Glomerular visceral epithelial cell (primary cell): ENCODE data around the gene VRTN.
"Not testable (repeated sequence)": the region's sequence is repeated elsewhere in the genome, so short reads cannot be mapped to it uniquely, and the experiment has no call there.

Source experiments
- DNase-seq: peaks from one replicate; pipeline ENCODE4 v3.0.0-alpha.2; 2016; ENCODE audit errors: extremely low spot score

The VRTN gene

DNA sequence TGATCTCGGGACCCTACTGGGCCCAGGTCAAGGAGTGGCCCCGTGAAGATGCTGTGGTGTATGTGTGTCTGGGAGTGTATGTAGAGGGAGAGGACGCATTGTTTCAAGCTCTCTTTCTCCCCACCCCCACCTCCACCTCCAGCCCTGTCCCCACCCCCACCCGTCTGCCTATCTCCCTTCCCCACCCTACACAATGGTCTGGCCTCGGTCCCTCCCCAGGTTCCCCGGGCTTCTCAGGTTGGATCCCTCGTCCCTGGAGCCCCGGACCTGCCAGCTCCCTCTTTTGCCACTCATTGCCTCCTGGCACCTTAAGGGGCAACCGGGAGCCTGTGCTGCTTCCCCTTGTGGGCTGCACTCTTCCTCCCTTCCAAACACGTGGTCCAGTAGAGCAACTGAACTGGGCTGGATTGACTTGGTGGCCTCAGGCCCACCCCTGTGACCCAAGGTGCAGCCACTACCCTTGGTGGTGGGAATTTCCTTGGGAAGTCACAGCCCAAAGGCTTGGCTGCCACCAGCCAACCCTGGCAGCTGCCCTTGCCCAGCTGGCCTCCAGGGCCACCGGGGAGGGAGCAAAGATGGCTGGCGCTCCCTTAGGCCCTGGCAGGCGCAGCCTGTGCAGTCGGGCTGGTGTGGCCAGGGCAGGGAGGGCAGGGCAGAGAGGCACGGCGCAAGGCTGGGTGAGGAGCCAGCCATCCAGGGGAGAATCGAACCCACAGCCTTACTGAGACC, 628 bp downstream of the VRTN start:
- no peak for DNase-seq

DNA sequence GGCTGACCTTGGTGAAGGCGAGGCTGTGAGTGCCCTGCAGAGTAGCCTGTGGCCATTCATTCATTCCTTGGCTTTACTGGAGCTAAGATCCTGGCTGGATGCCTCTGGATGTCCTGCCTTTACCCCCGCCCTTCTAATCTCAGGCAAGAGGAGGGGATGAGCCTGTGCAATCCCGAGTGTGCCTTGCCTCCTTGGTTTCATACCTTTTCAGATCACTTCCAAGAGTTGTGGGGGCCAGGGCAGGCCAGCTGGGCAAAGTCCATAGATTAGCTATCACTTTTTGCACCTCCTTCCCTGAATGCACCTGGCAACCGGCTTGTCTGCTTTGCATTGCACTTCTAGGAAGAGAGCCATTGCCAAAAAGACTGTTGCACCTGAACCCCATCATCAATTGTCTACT, 1.5 kb downstream of the VRTN start:
- no peak for DNase-seq

DNA sequence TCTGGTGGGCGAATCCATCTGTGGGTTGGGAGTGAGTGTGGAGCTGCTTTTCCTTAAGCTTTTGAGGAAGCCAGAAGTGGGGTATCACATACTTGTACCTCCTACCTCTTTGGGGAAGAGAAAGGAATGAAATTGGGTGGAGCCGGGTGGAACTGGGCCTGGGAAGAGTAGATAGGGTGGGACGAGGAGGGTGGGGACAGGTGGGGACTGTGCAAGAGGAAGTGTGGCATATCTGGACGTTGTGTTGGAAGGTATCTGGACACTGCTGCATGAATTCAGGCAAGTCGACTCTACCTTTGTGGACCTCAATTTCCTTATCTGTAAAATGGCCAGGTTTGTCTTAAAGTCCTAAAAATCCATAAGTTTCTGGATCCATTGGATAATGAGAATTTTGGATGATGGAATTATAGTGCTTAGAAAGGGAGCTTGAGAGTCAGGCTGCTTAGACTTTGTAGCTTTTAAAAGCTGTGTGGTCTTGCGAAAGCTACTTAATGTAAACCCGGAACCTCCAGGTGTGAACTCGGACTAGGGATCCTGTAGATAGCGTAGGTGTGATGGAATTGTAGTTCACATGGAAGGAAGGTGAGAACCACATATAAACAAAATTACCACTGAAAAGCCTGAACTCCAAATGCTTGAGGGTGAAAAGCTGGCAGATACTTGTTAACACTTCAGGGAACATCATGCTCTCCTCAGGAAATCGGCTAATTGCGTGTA, 2.1 kb downstream of the VRTN start:
- DNase-seq: no peak

DNA sequence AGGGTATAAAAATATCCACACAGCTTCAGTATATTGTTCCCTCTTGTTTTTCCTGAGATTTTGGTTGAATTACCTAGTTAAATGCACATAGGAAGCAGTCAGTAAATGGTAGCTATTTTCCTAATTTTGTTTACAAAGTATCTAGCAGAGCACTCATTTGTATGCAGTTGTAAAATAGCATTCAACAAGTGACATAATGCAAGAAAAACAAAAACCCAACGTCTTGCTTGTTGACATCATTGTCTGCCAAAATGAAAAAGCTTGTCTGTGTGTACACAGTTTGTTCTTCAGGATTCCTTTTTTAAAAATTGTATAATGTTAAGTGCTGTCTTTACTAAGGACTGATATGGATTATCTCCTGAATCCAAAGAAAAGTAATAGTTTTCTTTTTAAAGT, 2.7 kb downstream of the VRTN start:
- DNase-seq: no peak

DNA sequence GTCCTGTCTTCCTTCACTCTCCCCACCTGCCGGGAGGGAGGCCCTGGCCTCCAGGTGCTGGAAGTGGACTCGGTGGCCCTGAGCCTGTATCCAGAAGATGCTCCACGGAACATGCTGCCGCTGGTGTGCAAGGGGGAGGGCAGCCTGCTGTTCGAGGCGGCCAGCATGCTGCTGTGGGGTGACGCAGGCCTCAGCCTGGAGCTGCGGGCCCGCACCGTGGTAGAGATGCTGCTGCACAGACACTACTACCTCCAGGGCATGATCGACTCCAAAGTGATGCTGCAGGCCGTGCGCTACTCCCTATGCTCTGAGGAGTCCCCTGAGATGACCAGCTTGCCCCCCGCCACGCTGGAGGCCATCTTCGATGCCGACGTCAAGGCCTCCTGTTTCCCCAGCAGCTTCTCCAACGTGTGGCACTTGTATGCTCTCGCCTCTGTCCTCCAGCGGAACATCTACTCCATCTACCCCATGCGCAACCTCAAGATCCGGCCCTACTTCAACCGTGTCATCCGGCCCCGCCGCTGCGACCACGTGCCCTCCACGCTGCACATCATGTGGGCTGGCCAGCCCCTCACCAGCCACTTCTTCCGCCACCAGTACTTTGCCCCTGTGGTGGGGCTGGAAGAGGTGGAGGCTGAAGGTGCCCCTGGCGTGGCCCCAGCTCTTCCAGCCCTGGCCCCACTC, 8.8 kb downstream of the VRTN start:
- DNase-seq: no peak

DNA sequence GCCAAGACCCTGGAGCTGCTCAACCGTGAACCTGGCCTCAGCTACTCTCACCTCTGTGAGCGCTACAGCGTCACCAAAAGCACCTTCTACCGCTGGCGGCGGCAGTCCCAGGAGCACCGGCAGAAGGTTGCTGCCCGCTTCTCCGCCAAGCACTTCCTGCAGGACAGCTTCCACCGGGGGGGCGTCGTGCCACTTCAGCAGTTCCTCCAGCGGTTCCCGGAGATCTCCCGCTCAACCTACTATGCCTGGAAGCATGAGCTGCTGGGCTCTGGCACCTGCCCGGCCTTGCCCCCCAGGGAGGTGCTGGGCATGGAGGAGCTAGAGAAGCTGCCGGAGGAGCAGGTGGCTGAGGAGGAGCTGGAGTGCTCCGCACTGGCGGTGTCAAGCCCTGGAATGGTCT, 9.3 kb downstream of the VRTN start:
- no peak for DNase-seq

DNA sequence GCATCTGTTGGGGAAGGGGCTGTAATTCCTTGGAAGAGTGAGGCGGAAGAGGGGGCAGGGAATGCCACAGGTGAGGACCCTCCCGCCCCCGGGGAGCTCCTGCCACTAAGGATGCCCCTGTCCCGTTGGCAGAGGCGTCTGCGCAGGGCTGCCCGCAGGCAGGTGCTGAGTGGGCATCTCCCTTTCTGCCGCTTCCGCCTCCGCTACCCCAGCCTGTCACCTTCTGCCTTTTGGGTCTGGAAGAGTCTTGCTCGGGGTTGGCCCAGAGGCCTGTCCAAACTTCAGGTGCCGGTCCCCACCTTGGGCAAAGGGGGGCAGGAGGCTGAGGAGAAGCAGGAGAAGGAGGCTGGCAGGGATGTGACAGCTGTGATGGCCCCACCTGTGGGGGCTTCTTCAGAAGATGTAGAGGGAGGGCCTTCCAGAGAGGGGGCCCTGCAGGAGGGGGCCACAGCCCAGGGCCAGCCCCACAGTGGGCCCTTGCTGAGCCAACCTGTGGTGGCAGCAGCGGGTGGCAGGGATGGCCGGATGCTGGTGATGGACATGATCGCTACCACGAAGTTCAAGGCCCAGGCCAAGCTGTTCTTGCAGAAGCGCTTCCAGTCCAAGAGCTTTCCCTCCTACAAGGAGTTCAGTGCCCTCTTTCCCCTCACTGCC, 10.0 kb downstream of the VRTN start:
- DNase-seq: no peak

DNA sequence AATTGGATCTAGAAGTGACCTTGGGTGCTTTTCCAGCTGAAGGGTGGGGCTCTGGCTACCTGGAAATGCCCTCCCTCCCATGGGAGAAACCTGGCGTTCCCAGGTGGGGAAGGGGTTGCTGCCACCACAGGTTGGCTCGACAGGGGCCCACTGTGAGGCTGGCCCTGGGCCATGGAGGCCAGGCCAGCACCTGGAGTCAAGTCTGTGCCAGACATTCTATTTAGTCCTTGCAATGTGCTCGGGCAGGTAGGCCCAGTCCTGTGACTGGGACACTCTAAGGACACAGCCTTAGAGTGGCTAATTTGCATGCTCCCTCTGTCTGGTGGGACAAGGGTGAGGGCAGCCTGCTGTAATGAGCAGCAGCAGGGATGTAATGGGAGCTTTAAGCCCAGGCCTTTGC, 11.9 kb downstream of the VRTN start:
- no peak for DNase-seq

DNA sequence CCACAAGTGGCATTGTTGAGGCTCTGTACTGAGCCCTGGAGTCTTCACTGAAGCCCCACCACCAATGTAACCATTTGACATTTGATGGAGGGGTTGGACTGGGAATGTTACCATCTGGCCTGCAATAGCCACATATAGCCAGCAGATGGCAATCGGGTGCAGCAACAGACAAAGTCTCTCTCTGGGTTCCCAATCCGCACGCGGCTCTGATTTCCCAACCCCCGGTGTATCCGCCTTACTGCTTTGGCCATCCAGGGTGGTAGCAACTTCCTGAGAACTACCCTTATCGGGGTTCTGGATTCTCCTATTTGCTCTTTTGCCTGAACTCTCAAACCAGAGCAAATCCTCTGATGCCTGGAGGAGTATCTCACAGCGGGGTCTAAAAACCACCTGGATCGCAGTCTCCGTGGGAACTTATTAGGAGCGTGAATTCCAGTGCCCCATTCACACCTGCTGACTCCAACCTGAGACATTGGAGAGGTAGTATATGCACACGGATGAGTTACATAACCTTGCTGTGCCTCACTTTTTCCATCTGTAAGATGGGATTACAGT, 14.2 kb downstream of the VRTN start:
- DNase-seq: peak; percentile 74

DNA sequence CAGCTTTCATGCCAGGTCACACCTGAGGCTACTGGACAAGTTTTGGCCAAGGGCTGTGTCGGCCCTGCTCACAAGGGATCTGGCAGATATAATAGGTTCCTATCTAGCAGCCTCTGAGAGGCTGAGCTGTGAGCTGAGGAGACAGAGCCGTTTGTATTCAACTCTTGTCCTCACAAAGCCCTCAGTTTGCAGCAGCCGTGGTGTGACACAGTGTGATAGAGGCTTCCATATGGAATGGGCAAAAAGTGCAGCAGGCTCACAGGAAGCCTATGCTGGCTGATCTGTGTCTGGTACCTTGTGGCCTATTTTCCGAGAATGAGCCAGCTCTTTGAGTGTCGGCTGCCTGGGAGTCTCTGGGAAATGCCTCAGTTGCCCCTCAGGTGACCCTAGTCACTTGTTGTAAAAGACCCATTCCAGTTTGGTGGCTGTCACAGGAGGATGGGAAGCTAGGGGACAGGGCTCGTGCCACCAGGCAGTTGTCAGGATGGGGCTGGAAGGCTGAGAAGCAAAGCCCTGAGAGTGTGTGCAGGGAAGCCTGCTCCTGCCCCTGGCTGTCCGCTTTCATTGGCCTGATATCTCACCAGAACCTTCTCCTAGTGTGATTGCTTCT, 16.1 kb downstream of the VRTN start:
- no peak for DNase-seq

DNA sequence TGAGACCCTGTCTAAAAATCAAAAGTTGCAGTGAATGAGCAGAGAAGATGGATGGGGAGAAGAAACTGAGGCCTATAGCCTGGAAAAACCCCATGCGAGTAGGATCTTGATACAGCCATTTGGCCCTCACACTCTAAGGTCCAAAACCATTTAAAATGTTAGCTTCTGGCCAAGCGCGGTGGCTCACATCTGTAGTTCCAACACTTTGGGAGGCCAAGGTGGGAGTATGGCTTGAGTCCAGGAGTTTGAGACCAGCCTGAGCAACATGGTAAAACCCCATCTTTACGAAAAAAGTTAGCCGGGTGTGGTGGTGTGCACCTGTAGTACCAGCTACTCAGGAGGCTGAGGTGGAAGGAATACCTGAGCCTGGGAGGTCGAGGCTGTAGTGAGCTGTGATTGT, 19.8 kb downstream of the VRTN start:
- no peak for DNase-seq

DNA sequence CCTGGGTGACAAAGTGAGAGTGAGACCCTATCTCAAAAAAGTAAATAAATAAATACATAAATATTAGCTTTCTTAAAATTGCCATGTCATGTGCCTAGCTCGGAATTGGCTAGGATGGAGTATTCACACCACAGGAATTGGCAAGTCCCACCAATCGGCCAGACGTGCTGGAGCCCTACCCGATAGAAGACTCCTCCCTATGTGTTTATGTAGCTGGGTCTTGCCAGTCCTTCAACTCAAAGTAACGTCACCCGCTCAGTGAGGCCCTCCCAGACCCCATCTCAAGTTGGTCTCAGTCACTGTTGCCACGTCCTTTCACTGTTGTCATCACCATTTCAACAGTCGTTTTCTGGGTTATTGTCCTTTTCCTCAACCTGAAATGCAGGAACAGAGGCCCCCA, 20.2 kb downstream of the VRTN start:
- no peak for DNase-seq

DNA sequence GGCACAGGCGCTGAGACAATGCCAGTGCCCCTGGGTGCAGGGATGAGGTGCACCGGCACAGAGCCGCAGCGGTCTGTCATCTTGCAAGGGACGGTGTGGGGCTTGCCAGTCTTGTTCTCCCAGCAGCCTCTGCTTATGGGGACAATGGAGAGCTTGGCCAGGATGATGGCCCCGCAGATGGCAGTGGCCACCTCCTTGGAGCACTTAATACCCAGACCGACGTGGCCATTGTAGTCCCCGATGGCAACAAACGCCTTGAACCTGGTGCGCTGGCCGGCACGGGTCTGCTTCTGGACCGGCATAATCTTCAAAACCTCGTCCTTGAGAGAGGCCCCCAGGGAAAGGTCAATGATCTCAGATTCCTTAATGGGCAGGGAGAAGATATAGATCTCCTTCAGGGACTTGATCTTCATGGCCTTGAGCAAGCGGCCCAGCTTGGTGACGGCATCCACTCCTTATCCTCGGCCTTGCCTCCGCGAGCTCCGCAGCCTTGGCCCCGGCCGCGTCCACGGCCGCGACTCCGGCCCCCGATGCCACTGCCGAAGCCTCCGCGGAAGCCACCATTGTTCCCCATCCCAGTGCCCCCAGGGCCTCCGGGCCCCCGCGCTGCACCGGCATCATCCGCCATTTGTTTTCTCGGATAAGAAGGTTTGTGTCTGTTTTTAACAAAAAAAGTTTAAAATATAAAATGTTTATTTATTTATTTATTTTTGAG, 29.9 kb downstream of the VRTN start:
- no peak for DNase-seq

DNA sequence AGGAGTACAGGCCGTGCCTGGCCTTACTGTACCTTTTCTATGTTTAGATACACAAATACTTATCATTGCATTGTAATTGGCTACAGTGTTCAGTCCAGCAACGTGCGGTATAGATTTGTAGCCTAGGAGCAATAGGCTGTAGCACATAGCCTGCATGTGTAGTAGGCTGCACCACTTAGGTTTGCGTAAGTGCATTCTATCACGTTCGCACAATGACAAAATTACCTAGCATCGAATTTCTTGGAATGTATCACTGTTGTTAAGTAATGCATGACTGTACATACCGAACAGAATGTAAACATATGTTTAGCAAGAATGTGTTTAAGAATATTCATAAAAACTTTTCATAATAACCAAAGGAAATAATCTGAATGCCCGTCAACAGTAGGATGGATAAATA, 31.9 kb downstream of the VRTN start:
- DNase-seq: no peak

DNA sequence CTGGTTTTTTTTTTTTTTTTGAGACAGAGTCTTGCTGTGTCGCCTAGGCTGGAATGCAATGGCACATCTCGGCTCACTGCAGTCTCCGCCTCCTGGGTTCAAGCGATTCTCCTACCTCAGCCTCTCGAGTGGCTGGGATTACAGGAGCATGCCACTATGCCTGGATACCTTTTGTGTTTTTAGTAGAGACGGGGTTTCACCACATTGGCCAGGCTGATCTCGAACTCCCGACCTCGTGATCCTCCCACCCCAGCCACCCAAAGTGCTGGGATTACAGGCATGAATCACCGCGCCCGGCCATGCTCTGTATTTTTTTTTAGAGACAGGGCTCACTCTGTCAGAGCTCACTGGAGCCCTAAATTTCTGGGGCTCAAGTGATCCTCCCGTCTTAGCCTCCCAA, 32.6 kb downstream of the VRTN start:
- no peak for DNase-seq

DNA sequence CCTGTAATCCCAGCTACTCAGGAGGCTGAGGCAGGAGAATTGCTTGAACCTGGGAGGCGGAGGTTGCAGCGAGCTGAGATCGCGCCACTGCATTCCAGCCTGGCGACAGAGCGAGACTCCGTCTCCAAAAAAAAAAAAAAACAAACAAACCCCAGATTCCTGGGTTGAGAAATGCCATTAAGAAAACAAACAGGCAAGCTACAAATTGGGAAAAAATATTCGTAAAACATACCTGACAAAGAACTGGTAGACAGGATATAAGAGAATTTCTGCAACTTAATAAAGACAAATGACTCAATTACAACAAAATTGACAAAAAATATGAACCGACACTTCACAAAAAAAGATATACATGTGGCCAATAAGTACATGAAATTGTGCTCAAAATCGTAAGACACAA, 33.3 kb downstream of the VRTN start:
- not testable (repeated sequence) for DNase-seq

DNA sequence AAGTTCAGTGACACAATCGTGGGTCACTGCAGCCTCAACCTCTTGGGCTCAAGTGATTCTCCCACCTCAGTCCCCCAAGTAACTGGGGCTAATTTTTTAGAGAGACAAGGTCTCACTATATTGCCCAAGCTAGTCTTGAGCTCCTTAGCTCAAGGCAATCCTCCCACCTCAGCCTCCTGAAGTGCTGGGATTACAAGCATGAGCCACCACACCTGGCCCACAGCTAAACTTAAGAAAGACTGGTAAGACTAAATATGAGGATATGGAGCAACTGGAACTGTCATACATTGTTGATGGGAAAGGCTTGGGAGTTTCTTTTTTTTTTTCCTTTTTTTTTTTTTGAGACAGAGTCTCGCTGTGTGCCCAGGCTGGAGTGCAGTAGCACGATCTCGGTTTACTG, 34.0 kb downstream of the VRTN start:
- DNase-seq: no peak

DNA sequence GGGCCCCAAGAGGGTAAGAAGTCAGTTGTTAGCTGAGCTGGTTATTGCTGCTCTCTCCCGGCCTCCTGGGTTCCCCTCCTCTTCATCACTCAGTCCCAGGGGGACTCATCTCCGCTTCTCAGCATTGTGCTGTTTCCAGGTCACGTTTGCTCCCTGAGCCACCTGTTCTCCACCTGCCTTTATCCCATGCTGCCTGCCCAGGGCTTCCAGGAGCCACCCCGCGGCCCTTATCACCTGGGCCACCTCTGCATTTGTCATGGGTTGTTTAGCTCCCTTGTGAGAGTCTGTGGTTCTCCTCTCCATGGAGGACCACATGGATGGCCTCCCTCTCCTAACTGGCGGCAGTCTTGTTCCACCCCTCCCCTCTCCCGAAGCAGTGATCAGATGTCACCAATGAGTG, 41.7 kb downstream of the VRTN start:
- no peak for DNase-seq

DNA sequence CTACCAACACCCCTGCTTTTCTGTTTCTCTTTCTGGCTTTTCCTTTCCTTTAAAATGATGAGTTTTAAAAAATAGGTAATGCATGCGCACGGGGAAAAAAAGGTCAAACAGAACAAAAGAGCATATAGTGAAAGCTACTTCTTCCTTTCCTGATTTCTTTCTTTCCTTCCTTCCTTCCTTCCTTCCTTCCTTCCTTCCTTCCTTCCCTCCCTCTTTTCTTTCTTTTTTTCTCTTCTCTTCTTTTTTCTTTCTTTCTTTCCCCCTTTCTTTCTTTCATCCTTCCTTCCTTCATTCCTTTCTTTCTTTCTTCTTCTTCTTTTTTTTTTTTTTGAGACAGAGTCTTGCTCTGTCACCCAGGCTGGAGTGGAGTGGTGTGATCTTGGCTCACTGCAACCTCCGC, 42.2 kb downstream of the VRTN start:
- not testable (repeated sequence) for DNase-seq

DNA sequence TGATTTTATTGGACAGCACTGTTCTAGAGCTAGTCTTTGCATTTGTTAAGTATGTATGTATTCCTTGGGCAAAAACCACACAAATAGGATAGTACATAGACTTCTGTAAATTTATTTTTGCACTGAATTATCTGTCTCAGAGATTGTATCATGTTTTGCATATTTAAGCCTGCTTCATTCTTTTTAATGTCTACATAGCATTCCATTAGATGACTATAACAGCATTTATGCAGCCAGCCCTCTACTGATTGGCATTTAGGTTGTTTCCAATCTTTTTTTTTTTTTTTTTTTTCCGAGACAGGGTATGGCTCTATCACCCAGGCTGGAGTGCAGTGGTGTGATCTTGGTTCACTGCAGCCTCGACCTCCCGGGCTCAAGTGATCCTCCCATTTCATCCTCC, 43.2 kb downstream of the VRTN start:
- no peak for DNase-seq
